ENCODE results near the gene FBXW5. TPM values are rescaled to one million over a fixed set of nuclear protein-coding genes. Genes with fewer than 3 reads are reported as not detected.

FBXW5 gene
- total and polyA plus RNA-seq, 2 experiments from 2014 or later, result 27.0 to 111 TPM

DNA sequence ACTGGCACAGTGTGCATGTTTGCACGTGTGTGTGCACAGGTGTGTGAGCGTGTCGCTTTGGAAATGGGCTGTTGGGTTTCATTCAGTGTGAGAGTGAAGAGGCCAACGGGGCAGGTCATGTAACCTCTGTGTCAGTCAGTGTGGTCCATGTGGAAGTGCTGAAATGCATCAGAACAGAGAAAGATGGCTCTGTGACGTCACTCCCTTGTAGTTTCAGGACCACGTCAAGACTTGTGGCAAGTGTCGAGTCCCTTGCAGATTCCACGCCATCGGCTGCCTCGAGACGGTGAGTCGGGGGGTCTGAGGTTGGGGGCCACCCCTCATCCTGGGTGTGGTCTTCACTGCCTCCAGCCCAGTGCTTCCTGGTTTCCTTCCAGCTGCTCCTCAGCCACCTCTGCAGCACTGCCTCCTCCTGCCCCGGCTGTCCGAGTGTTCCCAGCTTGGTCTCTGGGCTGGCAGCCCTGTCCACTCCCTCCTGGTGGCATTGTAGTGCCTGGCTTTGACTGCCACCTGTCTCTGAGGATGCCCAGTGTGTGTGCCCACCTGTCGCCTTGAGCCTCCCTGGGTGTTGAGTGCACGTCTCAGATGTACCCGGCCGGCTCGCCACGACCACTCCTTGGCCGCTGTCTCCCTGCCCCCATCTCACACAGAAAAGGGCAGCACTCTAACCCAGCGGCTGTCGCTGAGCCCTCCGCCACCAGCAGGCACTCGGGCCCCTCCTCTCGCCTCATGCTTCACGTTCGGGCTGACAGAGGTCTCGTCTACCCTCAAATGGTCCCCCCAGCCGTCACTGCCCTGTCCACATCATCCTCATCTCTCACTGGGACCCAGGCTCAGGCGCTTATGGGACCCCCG lies 28.0 kb downstream of the FBXW5 start:
- Mint-ChIP-seq H3K4me1 (no peaks in the 10 kb centered on the region), H3K36me3 (ENCODE audit: low read depth) (peaks cover 49% of the 10 kb centered on the region), H3K4me3 (no peak overlapping the region), H3K27ac (no peak overlapping the region), H3K27me3 (ENCODE audit: insufficient read depth, low read depth, poor library complexity) (peaks cover 12% of the 10 kb centered on the region), H3K9me3 (no peaks in the 10 kb centered on the region)
- TF ChIP-seq EZH2phosphoT487 (IDR thresholded peaks at IDR 0.05; ENCODE audit: unreplicated experiment) (no peak), EZH2 (IDR thresholded peaks at IDR 0.05; ENCODE audit: low read depth, unreplicated experiment) (no peak), JUNB (IDR thresholded peaks at IDR 0.05; ENCODE audit: unreplicated experiment) (no peak), ZNF331 (CRISPR knock-in tag; IDR thresholded peaks at IDR 0.05; ENCODE audit: low read depth) (no peak), ETS1 (IDR thresholded peaks at IDR 0.05) (no peak), POLR2AphosphoS5 (IDR thresholded peaks at IDR 0.05; ENCODE audit: low read depth) (no peak)
- DNase-seq (ENCODE audit: low spot score) (no peak), ATAC-seq (no peak)
- Histone ChIP-seq H3K4me2 (no peak overlapping the region), H3K4me3 (no peak overlapping the region), H3K9me2 (ENCODE audit: insufficient read depth) (no peaks in the 10 kb centered on the region), H3K36me3 (ENCODE audit: insufficient read depth) (peaks cover 5% of the 10 kb centered on the region), H3K27me3 (ENCODE audit: insufficient read depth) (no peaks in the 10 kb centered on the region), H3F3A (replicated peaks; ENCODE audit: low read depth) (no peaks in the 10 kb centered on the region), H4K20me1 (replicated peaks; ENCODE audit: insufficient read depth) (peaks cover 7% of the 10 kb centered on the region; the same call in 1 of the 2 replicates), H3K4me1 (ENCODE audit: insufficient read depth) (no peaks in the 10 kb centered on the region), H3K27ac (ENCODE audit: low read depth) (no peak overlapping the region), H2AFZ (no peak overlapping the region), H3K79me2 (replicated peaks; ENCODE audit: insufficient read depth) (no peaks in the 10 kb centered on the region; the same call in 1 of the 2 replicates)

DNA sequence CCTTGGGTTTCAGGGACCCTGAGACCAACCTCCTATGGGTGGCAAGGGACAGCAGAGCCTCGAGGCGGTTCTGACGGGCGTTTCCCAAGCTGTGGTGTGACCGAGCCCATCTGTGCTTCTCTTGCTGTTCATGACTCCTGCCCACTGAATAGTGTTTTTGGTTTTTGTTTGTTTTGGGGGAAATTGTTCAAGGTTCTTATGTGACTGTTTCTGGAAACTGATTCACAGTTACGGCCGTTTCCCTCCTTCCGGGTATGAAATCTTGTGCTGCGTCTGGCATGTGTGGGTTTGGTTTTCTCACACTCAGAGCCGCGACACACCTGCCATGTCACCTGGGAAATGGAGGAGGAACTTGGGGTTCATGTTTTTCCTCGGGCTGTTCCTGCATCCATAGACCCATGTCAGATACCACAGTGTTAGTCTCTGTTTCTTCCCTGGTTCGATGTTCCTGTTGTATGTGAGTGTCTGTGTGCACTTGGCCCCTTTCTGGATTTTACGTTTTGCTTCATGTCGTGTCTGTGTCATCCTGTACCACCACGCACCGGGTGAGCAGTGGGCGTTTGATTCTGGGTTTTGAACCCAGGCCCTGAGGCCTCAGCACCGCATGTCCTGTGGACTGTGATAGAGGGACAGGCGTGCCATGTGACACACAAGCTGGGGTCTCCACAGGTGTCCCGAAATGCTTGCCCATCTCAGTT lies 28.8 kb downstream of the FBXW5 start:
- H3K4me3 Mint-ChIP-seq, result no peak overlapping the region
- Histone ChIP-seq H3K36me3 (ENCODE audit: insufficient read depth) (peaks cover 5% of the 10 kb centered on the region), H3K27ac (ENCODE audit: low read depth) (no peak overlapping the region), H3F3A (replicated peaks; ENCODE audit: low read depth) (no peaks in the 10 kb centered on the region), H3K4me3 (no peak overlapping the region), H3K4me1 (ENCODE audit: insufficient read depth) (no peaks in the 10 kb centered on the region), H3K9me2 (ENCODE audit: insufficient read depth) (no peaks in the 10 kb centered on the region), H2AFZ (no peak overlapping the region), H3K4me2 (no peak overlapping the region), H3K79me2 (replicated peaks; ENCODE audit: insufficient read depth) (no peaks in the 10 kb centered on the region; the same call in 1 of the 2 replicates), H3K27me3 (ENCODE audit: insufficient read depth) (no peaks in the 10 kb centered on the region), H4K20me1 (replicated peaks; ENCODE audit: insufficient read depth) (peaks cover 7% of the 10 kb centered on the region; the same call in 1 of the 2 replicates)
- H3K9me3 Mint-ChIP-seq, result no peaks in the 10 kb centered on the region
- H3K36me3 Mint-ChIP-seq (ENCODE audit: low read depth), result peaks cover 49% of the 10 kb centered on the region
- no peak for DNase-seq (ENCODE audit: low spot score)
- no peak for ATAC-seq
- H3K27me3 Mint-ChIP-seq (ENCODE audit: insufficient read depth, low read depth, poor library complexity), result peaks cover 11% of the 10 kb centered on the region
- H3K4me1 Mint-ChIP-seq, result no peaks in the 10 kb centered on the region
- no peak overlapping the region for H3K27ac Mint-ChIP-seq
- TF ChIP-seq, protein P1, sequence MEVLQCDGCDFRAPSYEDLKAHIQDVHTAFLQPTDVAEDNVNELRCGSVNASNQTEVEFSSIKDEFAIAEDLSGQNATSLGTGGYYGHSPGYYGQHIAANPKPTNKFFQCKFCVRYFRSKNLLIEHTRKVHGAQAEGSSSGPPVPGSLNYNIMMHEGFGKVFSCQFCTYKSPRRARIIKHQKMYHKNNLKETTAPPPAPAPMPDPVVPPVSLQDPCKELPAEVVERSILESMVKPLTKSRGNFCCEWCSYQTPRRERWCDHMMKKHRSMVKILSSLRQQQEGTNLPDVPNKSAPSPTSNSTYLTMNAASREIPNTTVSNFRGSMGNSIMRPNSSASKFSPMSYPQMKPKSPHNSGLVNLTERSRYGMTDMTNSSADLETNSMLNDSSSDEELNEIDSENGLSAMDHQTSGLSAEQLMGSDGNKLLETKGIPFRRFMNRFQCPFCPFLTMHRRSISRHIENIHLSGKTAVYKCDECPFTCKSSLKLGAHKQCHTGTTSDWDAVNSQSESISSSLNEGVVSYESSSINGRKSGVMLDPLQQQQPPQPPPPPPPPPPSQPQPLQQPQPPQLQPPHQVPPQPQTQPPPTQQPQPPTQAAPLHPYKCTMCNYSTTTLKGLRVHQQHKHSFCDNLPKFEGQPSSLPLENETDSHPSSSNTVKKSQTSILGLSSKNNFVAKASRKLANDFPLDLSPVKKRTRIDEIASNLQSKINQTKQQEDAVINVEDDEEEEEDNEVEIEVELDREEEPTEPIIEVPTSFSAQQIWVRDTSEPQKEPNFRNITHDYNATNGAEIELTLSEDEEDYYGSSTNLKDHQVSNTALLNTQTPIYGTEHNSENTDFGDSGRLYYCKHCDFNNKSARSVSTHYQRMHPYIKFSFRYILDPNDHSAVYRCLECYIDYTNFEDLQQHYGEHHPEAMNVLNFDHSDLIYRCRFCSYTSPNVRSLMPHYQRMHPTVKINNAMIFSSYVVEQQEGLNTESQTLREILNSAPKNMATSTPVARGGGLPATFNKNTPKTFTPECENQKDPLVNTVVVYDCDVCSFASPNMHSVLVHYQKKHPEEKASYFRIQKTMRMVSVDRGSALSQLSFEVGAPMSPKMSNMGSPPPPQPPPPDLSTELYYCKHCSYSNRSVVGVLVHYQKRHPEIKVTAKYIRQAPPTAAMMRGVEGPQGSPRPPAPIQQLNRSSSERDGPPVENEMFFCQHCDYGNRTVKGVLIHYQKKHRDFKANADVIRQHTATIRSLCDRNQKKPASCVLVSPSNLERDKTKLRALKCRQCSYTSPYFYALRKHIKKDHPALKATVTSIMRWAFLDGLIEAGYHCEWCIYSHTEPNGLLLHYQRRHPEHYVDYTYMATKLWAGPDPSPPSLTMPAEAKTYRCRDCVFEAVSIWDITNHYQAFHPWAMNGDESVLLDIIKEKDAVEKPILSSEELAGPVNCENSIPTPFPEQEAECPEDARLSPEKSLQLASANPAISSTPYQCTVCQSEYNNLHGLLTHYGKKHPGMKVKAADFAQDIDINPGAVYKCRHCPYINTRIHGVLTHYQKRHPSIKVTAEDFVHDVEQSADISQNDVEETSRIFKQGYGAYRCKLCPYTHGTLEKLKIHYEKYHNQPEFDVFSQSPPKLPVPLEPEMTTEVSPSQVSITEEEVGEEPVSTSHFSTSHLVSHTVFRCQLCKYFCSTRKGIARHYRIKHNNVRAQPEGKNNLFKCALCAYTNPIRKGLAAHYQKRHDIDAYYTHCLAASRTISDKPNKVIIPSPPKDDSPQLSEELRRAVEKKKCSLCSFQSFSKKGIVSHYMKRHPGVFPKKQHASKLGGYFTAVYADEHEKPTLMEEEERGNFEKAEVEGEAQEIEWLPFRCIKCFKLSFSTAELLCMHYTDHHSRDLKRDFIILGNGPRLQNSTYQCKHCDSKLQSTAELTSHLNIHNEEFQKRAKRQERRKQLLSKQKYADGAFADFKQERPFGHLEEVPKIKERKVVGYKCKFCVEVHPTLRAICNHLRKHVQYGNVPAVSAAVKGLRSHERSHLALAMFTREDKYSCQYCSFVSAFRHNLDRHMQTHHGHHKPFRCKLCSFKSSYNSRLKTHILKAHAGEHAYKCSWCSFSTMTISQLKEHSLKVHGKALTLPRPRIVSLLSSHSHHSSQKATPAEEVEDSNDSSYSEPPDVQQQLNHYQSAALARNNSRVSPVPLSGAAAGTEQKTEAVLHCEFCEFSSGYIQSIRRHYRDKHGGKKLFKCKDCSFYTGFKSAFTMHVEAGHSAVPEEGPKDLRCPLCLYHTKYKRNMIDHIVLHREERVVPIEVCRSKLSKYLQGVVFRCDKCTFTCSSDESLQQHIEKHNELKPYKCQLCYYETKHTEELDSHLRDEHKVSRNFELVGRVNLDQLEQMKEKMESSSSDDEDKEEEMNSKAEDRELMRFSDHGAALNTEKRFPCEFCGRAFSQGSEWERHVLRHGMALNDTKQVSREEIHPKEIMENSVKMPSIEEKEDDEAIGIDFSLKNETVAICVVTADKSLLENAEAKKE (CRISPR knock-in tag; IDR thresholded peaks at IDR 0.05), result no peak
- TF ChIP-seq EZH2phosphoT487 (IDR thresholded peaks at IDR 0.05; ENCODE audit: unreplicated experiment) (no peak), POLR2AphosphoS5 (IDR thresholded peaks at IDR 0.05; ENCODE audit: low read depth) (no peak), EZH2 (IDR thresholded peaks at IDR 0.05; ENCODE audit: low read depth, unreplicated experiment) (no peak), JUNB (IDR thresholded peaks at IDR 0.05; ENCODE audit: unreplicated experiment) (no peak), CREB1 (CRISPR knock-in tag; IDR thresholded peaks at IDR 0.05; ENCODE audit: low read depth) (no peak), STAT1 (IDR thresholded peaks at IDR 0.05; ENCODE audit: unreplicated experiment) (no peak)
- TF ChIP-seq, protein P2, sequence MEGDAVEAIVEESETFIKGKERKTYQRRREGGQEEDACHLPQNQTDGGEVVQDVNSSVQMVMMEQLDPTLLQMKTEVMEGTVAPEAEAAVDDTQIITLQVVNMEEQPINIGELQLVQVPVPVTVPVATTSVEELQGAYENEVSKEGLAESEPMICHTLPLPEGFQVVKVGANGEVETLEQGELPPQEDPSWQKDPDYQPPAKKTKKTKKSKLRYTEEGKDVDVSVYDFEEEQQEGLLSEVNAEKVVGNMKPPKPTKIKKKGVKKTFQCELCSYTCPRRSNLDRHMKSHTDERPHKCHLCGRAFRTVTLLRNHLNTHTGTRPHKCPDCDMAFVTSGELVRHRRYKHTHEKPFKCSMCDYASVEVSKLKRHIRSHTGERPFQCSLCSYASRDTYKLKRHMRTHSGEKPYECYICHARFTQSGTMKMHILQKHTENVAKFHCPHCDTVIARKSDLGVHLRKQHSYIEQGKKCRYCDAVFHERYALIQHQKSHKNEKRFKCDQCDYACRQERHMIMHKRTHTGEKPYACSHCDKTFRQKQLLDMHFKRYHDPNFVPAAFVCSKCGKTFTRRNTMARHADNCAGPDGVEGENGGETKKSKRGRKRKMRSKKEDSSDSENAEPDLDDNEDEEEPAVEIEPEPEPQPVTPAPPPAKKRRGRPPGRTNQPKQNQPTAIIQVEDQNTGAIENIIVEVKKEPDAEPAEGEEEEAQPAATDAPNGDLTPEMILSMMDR (conservative IDR thresholded peaks at IDR 0.05; ENCODE audit: low read depth in 2 of 2), result no peak
